Trophoblast cell (in vitro differentiated cells and primary cell): ENCODE results near the gene KIF13A.
A peak's percentile ranks its signal among the peaks of the same experiment; 100 is the strongest.
"Not testable (repeated sequence)": the region's sequence is repeated elsewhere in the genome, so short reads cannot be mapped to it uniquely, and the experiment has no call there.

Source experiments
- DNase-seq, 2 donors: peaks; one replicate each; pipeline ENCODE4 v3.0.0-alpha.2; 2016
- H2AFZ ChIP-seq: 2 replicates; pipeline ENCODE4 v1.6.1; 2013; ENCODE audit warnings: low read length, moderate library complexity, mild to moderate bottlenecking; ENCODE audit not compliant: insufficient read depth, poor library complexity
- H2AK5ac ChIP-seq: 2 replicates; pipeline ENCODE4 v1.6.1; 2013; ENCODE audit warnings: mild to moderate bottlenecking, low read length
- H2BK120ac ChIP-seq: 2 replicates; pipeline ENCODE4 v1.6.1; 2013; ENCODE audit warnings: low read length, mild to moderate bottlenecking, moderate library complexity; ENCODE audit not compliant: insufficient read depth, poor library complexity
- H2BK12ac ChIP-seq: 2 replicates; pipeline ENCODE4 v1.6.1; 2013; ENCODE audit warnings: mild to moderate bottlenecking, low read length, moderate library complexity
- H2BK5ac ChIP-seq: 2 replicates; pipeline ENCODE4 v1.6.1; 2013; ENCODE audit warnings: low read length, low read depth, moderate library complexity, mild to moderate bottlenecking; ENCODE audit not compliant: poor library complexity
- H3K14ac ChIP-seq: 2 replicates; pipeline ENCODE4 v1.6.1; 2013; ENCODE audit warnings: mild to moderate bottlenecking, low read length
- H3K18ac ChIP-seq: 2 replicates; pipeline ENCODE4 v1.6.1; 2013; ENCODE audit warnings: mild to moderate bottlenecking, low read length
- H3K23ac ChIP-seq: 2 replicates; pipeline ENCODE4 v1.6.1; 2013; ENCODE audit warnings: low read length
- H3K27ac ChIP-seq: 2 replicates; pipeline ENCODE4 v1.5.1; 2013; ENCODE audit warnings: low read depth, mild to moderate bottlenecking, inconsistent platforms, low read length, moderate library complexity
- H3K27me3 ChIP-seq: 2 replicates; pipeline ENCODE4 v1.6.1; 2013; ENCODE audit warnings: inconsistent platforms, mild to moderate bottlenecking, low read length, moderate library complexity; ENCODE audit not compliant: insufficient read depth
- H3K36me3 ChIP-seq, 2 experiments: 1 replicate in 1 of 2; 2 replicates in 1 of 2; pipeline ENCODE4 v1.6.1; 2013; ENCODE audit warnings: low read length in 2 of 2, mild to moderate bottlenecking in 2 of 2, moderate library complexity in 1 of 2; ENCODE audit not compliant: insufficient read depth in 2 of 2, control insufficient read depth in 1 of 2
- H3K4ac ChIP-seq: 2 replicates; pipeline ENCODE4 v1.6.1; 2013; ENCODE audit warnings: low read depth, mild to moderate bottlenecking, low read length, moderate library complexity
- H3K4me1 ChIP-seq, 2 experiments: 1 replicate in 1 of 2; 2 replicates in 1 of 2; pipeline ENCODE4 v1.6.1; 2013; ENCODE audit warnings: low read length in 2 of 2, mild to moderate bottlenecking in 2 of 2, moderate library complexity in 1 of 2; ENCODE audit not compliant: insufficient read depth in 2 of 2, control insufficient read depth in 1 of 2
- H3K4me2 ChIP-seq: 2 replicates; pipeline ENCODE4 v1.6.1; 2013; ENCODE audit warnings: inconsistent platforms, mild to moderate bottlenecking, low read length, moderate library complexity
- H3K4me3 ChIP-seq: 2 replicates; pipeline ENCODE4 v1.5.1; 2013; ENCODE audit warnings: mild to moderate bottlenecking, low read depth, low read length, inconsistent platforms
- H3K79me1 ChIP-seq: one replicate; pipeline ENCODE4 v1.6.1; 2013; ENCODE audit warnings: low read length
- H3K79me2 ChIP-seq: 2 replicates; pipeline ENCODE4 v1.6.1; 2013; ENCODE audit warnings: low read length, mild to moderate bottlenecking; ENCODE audit not compliant: control insufficient read depth, insufficient read depth, poor library complexity
- H3K9ac ChIP-seq: 2 replicates; pipeline ENCODE4 v1.6.1; 2013; ENCODE audit warnings: mild to moderate bottlenecking, low read length
- H3K9me3 ChIP-seq: 2 replicates; pipeline ENCODE4 v1.6.1; 2013; ENCODE audit warnings: low read depth, mild to moderate bottlenecking, control low read depth, inconsistent platforms, low read length; ENCODE audit not compliant: insufficient read depth
- H4K12ac ChIP-seq: 2 replicates; pipeline ENCODE4 v1.6.1; 2013; ENCODE audit warnings: low read depth, mild to moderate bottlenecking, low read length, moderate library complexity
- H4K8ac ChIP-seq: 2 replicates; pipeline ENCODE4 v1.6.1; 2013; ENCODE audit warnings: low read depth, mild to moderate bottlenecking, low read length, moderate library complexity
- H4K91ac ChIP-seq: one replicate; pipeline ENCODE4 v1.6.1; 2013; ENCODE audit warnings: low read depth, mild to moderate bottlenecking, low read length, moderate library complexity
- WGBS: extraction: QIAGEN DNeasy Blood & Tissue Kit; methylation state at CpG from one replicate; pipeline ENCODE4 v1.1.7; 2013; ENCODE audit warnings: missing lambda C conversion rate; ENCODE audit not compliant: insufficient read length, insufficient coverage; ENCODE audit errors: extremely low coverage; 5-methylcytosine and 5-hydroxymethylcytosine counted together

KIF13A gene

DNA sequence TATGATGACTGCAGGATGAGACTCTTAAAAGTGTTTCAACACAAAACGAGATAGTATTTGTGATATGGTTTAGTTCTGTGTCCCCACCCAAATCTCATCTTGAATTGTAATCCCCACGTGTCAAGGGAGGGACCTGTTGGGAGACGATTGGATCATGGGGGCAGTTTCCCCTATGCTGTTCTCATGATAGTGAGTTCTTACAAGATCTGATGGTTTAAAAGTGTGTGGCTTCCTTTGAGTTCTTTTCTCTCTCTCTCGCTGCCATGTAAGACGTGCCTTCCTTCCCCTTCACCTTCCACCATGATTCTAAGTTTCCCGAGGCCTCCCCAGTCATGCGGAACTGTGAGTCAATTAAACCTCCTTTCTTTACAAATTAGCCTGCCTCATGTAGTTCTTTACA is 130.2 kb downstream of the KIF13A start:
- no CpG with 5 or more reads among the region's 7 CpGs for WGBS
- not testable (repeated sequence) for H4K12ac ChIP-seq, H2BK120ac ChIP-seq, H3K4me2 ChIP-seq, DNase-seq, H2AK5ac ChIP-seq, H2AFZ ChIP-seq, H2BK5ac ChIP-seq, H3K9me3 ChIP-seq, H3K4ac ChIP-seq, H3K14ac ChIP-seq, H3K9ac ChIP-seq, H3K79me1 ChIP-seq, H4K91ac ChIP-seq, H3K18ac ChIP-seq, H3K27ac ChIP-seq, H3K4me3 ChIP-seq, H3K4me1 ChIP-seq, H3K27me3 ChIP-seq, H4K8ac ChIP-seq, H2BK12ac ChIP-seq, H3K79me2 ChIP-seq, H3K36me3 ChIP-seq, H3K23ac ChIP-seq

DNA sequence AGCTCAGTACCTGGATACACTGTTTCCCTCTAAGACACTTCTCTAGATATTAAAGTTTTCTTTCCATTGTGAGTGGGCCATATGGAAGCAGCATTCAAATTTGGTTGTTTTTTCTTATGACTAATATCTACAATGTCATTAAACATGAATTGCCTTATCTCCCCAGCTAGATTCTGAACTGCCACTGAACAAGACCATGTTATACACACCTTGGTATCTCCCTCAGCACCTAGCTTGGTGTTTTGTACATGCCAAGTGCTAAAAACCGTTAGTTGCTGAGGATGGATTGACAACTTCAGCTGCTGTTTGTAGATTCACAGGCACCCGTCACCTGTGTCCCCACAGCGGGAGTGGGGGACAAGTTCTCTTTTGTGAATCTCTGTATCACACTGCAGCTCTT is 131.1 kb downstream of the KIF13A start:
- H3K27me3 ChIP-seq, result no peaks in the 10 kb centered on the region
- no peak overlapping the region for H4K12ac ChIP-seq
- H2BK12ac ChIP-seq, result no peak overlapping the region
- no peak overlapping the region for H4K91ac ChIP-seq
- no peak overlapping the region for H3K27ac ChIP-seq
- H3K79me1 ChIP-seq, result no peaks in the 10 kb centered on the region
- no peaks in the 10 kb centered on the region for H3K9me3 ChIP-seq
- H3K23ac ChIP-seq, result no peak overlapping the region
- no peak overlapping the region for H3K14ac ChIP-seq
- H3K4me1 ChIP-seq, result no peaks in the 10 kb centered on the region
- no peak overlapping the region for H3K9ac ChIP-seq
- no peak overlapping the region for H3K4ac ChIP-seq
- H4K8ac ChIP-seq, result no peak overlapping the region
- DNase-seq, result no peak
- no peak overlapping the region for H2AFZ ChIP-seq
- WGBS, result no CpG with 5 or more reads among the region's 3 CpGs
- peaks cover 5 to 9% of the 10 kb centered on the region in 2 experiments for H3K36me3 ChIP-seq
- H3K4me2 ChIP-seq, result no peak overlapping the region
- no peak overlapping the region for H2BK5ac ChIP-seq
- no peak overlapping the region for H3K4me3 ChIP-seq
- H2AK5ac ChIP-seq, result no peak overlapping the region
- no peaks in the 10 kb centered on the region for H3K79me2 ChIP-seq
- H3K18ac ChIP-seq, result no peak overlapping the region
- no peak overlapping the region for H2BK120ac ChIP-seq

- Histone ChIP-seq H3K23ac (no peak overlapping the region), H3K14ac (no peak overlapping the region), H3K18ac (no peak overlapping the region), H3K9me3 (no peaks in the 10 kb centered on the region), H3K4me3 (no peak overlapping the region), H2AFZ (no peak overlapping the region), H3K36me3 (peaks cover 5 to 9% of the 10 kb centered on the region in 2 experiments), H4K8ac (no peak overlapping the region), H4K91ac (no peak overlapping the region), H3K27ac (no peak overlapping the region), H2BK120ac (no peak overlapping the region), H3K4me1 (no peaks in the 10 kb centered on the region), H2BK5ac (no peak overlapping the region), H3K79me2 (no peaks in the 10 kb centered on the region), H3K9ac (peak overlapping the region; percentile 9), H3K4me2 (no peak overlapping the region), H2AK5ac (no peak overlapping the region), H4K12ac (no peak overlapping the region), H3K4ac (no peak overlapping the region), H3K79me1 (no peaks in the 10 kb centered on the region), H2BK12ac (no peak overlapping the region), H3K27me3 (no peaks in the 10 kb centered on the region)
- no peak for DNase-seq
- no CpG with 5 or more reads among the region's 2 CpGs for WGBS
Observed at GRCh38 chr6:17855381-17855780, 132.1 kb downstream of the KIF13A start.

DNA sequence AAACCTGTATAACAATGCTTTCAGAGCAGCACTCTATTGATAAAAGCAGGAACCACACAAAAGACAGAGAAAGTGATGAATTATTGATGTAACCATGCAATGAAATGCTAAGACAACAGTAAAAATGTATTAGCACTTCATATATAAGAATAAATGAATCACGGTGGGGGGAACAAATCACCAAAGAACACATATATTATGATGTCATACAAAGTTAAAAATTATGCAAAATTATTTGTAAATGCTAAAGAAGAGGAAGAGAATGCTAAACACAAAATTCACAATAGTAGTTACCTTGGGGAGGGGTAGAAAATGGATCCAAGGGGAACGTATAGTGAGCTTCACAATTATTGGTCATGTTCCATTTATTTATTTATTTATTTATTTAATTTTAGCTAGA is 133.9 kb downstream of the KIF13A start:
- Histone ChIP-seq H3K27ac (no peak overlapping the region), H3K9ac (no peak overlapping the region), H4K8ac (no peak overlapping the region), H2AK5ac (no peak overlapping the region), H3K4me3 (no peak overlapping the region), H3K18ac (no peak overlapping the region), H4K91ac (no peak overlapping the region), H3K79me1 (no peaks in the 10 kb centered on the region), H3K4ac (no peak overlapping the region), H3K79me2 (no peaks in the 10 kb centered on the region), H2BK12ac (no peak overlapping the region), H2AFZ (no peak overlapping the region), H3K4me1 (no peaks in the 10 kb centered on the region), H3K27me3 (no peaks in the 10 kb centered on the region), H2BK120ac (no peak overlapping the region), H4K12ac (no peak overlapping the region), H3K14ac (no peak overlapping the region), H3K9me3 (no peaks in the 10 kb centered on the region), H3K36me3 (peaks cover 9 to 18% of the 10 kb centered on the region in 2 experiments), H3K4me2 (no peak overlapping the region), H3K23ac (no peak overlapping the region), H2BK5ac (no peak overlapping the region)
- no CpG with 5 or more reads among the region's 2 CpGs for WGBS
- DNase-seq, result no peak
